NCI-H2081 treated with DMSO at 0.1 percent for 48 hours (cell line): ENCODE results near the gene KRT33B.
"Not testable (repeated sequence)": the region's sequence is repeated elsewhere in the genome, so short reads cannot be mapped to it uniquely, and the experiment has no call there.

Experiments
- DNase-seq: peaks from one replicate; lab custom pipeline; 2025; lab: John Stamatoyannopoulos, UW

KRT33B gene

GRCh38 chr17:41393826-41394225 lies 24.2 kb upstream of the KRT33B start:
- DNase-seq, result no peak

- no peak for DNase-seq
Observed at GRCh38 chr17:41393294-41393693, 23.7 kb upstream of the KRT33B start.

GRCh38 chr17:41392278-41392677 lies 22.7 kb upstream of the KRT33B start:
- no peak for DNase-seq

- no peak for DNase-seq
Observed at GRCh38 chr17:41391535-41391934, 21.9 kb upstream of the KRT33B start.

GRCh38 chr17:41390411-41390938 lies 20.9 kb upstream of the KRT33B start:
- DNase-seq, result no peak

GRCh38 chr17:41387670-41388069 lies 18.1 kb upstream of the KRT33B start:
- no peak for DNase-seq

- DNase-seq, result no peak
Observed at GRCh38 chr17:41386227-41386626, 16.6 kb upstream of the KRT33B start.

- DNase-seq, result no peak
Observed at GRCh38 chr17:41383690-41384089, 14.1 kb upstream of the KRT33B start.

- DNase-seq, result no peak
Observed at GRCh38 chr17:41382394-41382793, 12.8 kb upstream of the KRT33B start.

- not testable (repeated sequence) for DNase-seq
Observed at GRCh38 chr17:41381943-41382342, 12.3 kb upstream of the KRT33B start, which contains the start of gene KRT34. Gene KRT34, minus strand, starts transcription at chr17:41382306. Its CDS starts 60 bp downstream, at chr17:41382246.

- not testable (repeated sequence) for DNase-seq
Observed at GRCh38 chr17:41380091-41380490, 10.5 kb upstream of the KRT33B start.

GRCh38 chr17:41377546-41377945 lies 7.9 kb upstream of the KRT33B start:
- no peak for DNase-seq

GRCh38 chr17:41369023-41369422 lies 590 bp downstream of the KRT33B start:
- DNase-seq, result no peak

- DNase-seq, result no peak
Observed at GRCh38 chr17:41367426-41368075, 2.1 kb downstream of the KRT33B start.

GRCh38 chr17:41366070-41366469 lies 3.5 kb downstream of the KRT33B start:
- no peak for DNase-seq

GRCh38 chr17:41363881-41364280 lies 5.7 kb downstream of the KRT33B start:
- no peak for DNase-seq

- DNase-seq, result no peak
Observed at GRCh38 chr17:41360296-41360995, 9.2 kb downstream of the KRT33B start.

- no peak for DNase-seq
Observed at GRCh38 chr17:41354536-41354935, 15.1 kb downstream of the KRT33B start.

- no peak for DNase-seq
Observed at GRCh38 chr17:41352597-41353366, 16.8 kb downstream of the KRT33B start.

- no peak for DNase-seq
Observed at GRCh38 chr17:41351177-41351576, 18.4 kb downstream of the KRT33B start.

- DNase-seq, result not testable (repeated sequence)
Observed at GRCh38 chr17:41350381-41350878, 19.2 kb downstream of the KRT33B start, which contains the start of gene KRT33A. Gene KRT33A, minus strand, starts transcription at chr17:41350828. Its CDS starts 61 bp downstream, at chr17:41350767.
